RPMI8226 (cell line): ENCODE measurements around the gene MAP7D2.

ENCODE experiments used
- DNase-seq: peaks from one replicate; pipeline ENCODE4 v3.0.0-alpha.2; 2015

The MAP7D2 gene

GRCh38 chrX:19964017-19964710 is 152.5 kb downstream of the MAP7D2 start:
- DNase-seq: no peak

GRCh38 chrX:19960913-19961312 is 155.8 kb downstream of the MAP7D2 start:
- DNase-seq: no peak

- DNase-seq: no peak
Observed at GRCh38 chrX:19958552-19959486, 157.9 kb downstream of the MAP7D2 start.

- no peak for DNase-seq
Observed at GRCh38 chrX:19956923-19957322, 159.8 kb downstream of the MAP7D2 start.
